ENCODE data around the gene TNNC1.

Gene TNNC1

DNA sequence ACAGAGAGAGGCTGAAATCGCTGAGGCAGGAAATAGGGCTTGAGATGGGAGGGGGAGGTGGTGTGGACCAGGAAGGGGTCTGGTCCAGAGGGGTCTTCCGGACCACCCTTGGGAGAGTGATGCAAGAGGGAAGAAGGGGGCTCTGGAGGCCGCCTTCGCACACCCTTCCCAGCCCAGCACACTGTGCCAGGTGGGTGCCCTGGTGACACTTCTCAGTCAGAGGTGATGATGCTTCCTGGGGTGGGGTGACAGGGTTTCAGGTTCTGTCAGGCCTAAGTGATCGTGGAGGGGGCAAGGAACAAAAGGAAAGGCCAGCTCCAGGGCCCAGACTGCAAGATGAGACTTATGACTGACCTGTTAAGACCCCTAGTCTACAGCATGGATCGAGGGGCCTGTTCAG lies 21.6 kb downstream of the TNNC1 start:
- no peak for DNase-seq (ENCODE audit: low read depth)

- no peak for DNase-seq (ENCODE audit: low read depth)
These were observed 22.2 kb downstream of the TNNC1 start for GRCh38 chr3:52431459-52432223.

DNA sequence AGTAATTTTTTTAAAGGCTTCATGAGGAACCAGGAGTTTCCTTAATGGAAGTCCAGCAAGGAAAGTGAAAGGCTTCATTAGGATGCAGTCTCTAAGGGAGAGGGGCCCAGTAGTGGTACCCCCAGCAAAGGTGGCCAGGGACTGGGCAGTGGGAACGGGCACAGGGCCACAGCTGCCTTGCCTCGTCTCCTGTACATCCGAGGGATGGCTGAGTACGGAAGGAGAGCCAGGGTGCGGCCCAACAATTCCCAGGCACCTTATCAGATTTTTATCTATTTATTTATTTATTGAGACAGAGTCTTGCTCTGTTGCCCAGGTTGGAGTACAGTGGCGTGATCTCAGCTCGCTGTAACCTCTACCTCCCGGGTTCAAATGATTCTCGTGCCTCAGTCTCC lies 23.4 kb downstream of the TNNC1 start:
- DNase-seq (ENCODE audit: low read depth) = no peak

GRCh38 chr3:52429779-52430415 lies 23.9 kb downstream of the TNNC1 start:
- DNase-seq (ENCODE audit: low read depth) = peak; percentile 23

- DNase-seq (ENCODE audit: low read depth) = no peak
These were observed 24.8 kb downstream of the TNNC1 start for GRCh38 chr3:52429031-52429430.

DNA sequence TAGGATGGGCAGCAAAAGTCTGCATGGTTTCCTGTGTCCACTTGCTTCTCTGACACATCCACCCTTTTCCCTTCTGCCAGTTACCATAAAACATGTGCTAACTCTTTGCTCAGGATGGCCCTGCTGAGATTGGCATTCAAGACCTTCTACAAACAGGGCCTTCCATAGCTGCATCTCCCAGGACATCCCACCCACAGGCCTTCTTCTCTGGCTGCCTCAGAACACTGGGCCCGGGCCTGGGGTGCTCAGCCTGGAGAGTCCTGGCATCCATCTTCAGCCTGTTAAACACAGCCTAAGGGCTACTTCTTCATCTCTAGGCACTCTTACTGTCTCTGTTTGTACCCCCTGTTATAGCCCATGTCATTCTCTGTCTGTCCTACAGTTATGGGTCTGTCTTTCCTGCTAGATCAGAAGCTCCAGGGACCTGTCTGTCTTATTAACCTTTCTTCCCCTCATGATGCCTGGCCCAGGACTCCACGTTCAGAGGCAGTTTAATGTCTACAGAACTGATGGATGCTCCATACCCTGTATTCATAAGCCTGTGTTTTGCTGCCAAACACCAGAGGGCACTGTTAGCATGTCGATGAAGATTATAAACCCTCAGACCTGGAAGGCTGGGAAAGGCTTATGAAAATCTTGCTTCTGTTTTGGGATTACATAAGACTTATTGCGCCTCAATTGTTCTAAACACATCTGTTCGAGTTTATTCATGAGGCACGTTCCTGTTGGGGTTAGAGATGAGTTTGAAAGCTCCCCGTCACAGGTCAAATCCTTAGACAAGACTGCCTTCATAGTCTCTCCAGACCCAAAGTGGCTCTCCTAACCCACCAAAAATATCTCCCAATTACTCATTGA lies 25.5 kb downstream of the TNNC1 start:
- DNase-seq (ENCODE audit: low read depth) = peak; percentile 79

DNA sequence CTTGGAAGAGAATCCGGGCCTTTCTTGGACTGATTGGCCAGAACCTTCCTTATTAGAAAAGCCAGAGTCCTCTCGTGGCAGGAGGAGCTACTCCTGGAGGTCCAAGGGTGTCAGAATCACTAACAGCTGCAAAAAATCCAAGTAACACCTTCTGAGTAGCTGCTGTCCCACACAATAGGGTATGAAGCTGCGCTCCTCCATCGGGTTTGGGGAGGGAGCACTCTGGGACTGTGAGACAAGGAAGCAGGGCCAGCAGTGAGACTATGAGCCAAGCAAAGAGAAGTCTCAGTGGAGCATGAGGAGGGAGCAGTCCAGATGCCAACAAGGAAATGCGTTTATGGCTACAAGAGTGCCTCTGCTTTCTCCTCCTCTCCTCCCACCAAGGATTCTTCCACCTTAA lies 30.7 kb downstream of the TNNC1 start:
- DNase-seq (ENCODE audit: low read depth) = no peak

- DNase-seq (ENCODE audit: low read depth) = no peak
These were observed 31.2 kb downstream of the TNNC1 start for GRCh38 chr3:52422669-52423068.

DNA sequence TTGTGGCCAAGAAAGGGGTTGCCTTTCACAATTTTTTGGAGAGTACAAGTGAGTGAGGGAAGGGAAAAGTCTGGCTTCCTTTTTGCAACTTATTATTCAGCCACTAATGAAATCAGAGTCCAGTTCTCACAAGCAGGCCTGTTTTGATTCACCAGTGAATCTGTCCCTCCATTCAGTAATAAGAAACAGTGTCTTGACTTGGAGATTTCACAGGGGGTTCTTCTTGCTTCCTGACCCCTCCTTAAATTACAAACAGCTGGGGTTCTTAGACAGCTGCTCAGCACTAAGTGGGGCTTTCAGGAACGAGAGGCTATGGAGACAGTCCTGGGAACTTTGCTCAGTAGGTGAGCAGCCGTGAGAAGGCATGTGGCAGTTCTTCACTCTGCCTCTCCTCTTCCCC lies 33.5 kb downstream of the TNNC1 start:
- DNase-seq (ENCODE audit: low read depth) = no peak

DNA sequence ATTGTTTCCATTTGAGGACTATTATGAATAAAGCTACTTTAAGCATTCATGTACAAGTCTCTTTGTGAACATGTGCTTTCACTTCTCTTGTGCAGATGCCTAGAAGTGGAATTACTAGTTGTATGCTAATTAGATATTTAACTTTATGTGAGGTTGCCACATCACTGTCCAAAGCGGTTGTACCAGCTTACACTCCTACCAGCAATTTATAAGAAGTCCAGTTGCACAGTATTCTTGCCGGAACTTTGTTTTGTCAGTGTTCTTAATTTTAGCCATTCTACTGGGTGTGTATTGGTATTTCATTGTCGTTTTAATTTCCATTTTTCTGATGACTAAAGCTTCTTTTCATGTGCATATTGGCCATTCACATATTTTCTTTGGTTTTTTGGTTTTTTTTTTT lies 38.0 kb downstream of the TNNC1 start:
- DNase-seq (ENCODE audit: low read depth) = no peak

DNA sequence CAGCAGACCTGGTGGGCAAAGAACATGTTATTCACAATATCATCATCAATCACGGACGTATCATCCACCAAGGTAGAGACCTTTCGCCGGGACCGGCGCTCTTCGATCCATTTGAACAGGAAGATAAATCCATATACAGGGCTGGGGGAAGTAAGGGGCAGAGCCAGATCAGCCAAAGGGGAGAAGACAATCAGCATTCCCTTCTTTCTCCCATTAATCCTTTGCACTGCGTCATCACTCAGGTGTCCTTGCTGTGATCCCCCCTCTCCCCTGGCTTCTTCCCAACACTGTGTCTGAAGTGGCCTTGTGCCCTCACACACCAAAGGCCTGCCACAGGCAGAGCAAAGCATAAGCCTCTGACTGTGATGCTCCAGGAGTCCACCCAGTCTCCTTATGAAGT lies 45.4 kb downstream of the TNNC1 start:
- no peak for DNase-seq (ENCODE audit: low read depth)

GRCh38 chr3:52407779-52408178 lies 46.1 kb downstream of the TNNC1 start:
- no peak for DNase-seq (ENCODE audit: low read depth)

DNA sequence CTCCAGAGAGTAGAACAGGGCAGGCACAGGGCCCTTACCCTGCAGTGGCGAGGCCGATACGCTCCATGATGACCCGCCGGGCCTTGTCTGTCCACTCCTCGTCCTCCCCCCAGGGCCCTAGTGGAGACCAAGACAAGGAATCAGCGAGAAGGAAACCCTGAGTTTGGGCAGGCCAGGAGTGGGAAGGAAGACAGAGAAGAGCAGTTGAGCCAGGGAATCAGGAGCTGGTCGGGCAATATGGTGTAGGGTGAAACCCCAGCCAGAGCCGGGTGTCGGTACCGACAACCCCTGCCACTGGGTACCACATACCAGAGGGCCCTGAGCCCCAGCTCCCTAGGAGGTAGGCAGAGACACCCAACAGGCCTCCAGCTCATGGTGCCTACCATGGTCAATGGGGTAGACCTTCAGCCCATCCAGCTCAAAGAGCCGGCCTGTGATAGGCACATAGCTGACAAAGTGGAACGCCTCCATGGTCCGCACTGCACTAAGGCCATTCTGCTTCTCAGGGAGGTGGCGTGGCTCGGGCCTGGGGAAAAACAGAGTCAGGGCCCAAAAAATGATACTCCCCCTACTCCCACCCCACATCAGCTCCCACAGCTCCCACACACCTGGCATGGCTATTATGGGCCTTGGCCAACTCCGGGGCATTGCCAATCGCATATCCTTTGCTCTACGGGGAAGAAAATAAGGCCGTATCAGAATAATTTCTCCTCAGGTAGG lies 46.9 kb downstream of the TNNC1 start:
- no peak for DNase-seq (ENCODE audit: low read depth)

GRCh38 chr3:52406231-52406661 lies 47.6 kb downstream of the TNNC1 start:
- DNase-seq (ENCODE audit: low read depth) = no peak

DNA sequence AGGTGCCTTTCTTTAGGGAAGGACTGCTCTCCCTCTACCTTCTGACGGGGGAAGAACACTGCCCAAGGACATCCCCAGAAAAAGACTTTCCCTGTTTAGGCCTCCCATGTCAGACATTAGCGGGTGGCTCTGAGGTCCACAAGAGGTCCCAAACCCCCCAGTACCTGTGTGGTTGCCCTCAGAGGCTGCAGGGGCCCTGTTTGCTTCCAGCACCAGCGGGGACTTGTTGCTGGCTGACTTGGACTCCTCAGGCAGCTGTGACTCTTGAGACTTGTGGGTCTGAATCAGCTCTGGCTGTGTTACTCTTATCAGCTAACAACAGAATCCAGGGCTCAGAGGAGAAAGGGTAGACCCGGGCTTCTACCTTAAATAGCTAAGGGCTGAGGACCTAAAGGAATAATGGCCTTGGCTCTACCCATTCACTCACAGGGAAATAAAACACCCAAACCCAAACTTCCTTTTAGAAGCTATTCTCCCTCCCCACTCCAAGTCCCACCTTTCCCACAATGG lies 48.2 kb downstream of the TNNC1 start:
- DNase-seq (ENCODE audit: low read depth) = no peak

GRCh38 chr3:52405066-52405465 lies 48.8 kb downstream of the TNNC1 start:
- DNase-seq (ENCODE audit: low read depth) = no peak

GRCh38 chr3:52404391-52404790 lies 49.5 kb downstream of the TNNC1 start:
- no peak for DNase-seq (ENCODE audit: low read depth)

- DNase-seq (ENCODE audit: low read depth) = no peak
These were observed 49.9 kb downstream of the TNNC1 start for GRCh38 chr3:52403955-52404354.

- no peak for DNase-seq (ENCODE audit: low read depth)
These were observed 50.5 kb downstream of the TNNC1 start for GRCh38 chr3:52403271-52403841.

DNA sequence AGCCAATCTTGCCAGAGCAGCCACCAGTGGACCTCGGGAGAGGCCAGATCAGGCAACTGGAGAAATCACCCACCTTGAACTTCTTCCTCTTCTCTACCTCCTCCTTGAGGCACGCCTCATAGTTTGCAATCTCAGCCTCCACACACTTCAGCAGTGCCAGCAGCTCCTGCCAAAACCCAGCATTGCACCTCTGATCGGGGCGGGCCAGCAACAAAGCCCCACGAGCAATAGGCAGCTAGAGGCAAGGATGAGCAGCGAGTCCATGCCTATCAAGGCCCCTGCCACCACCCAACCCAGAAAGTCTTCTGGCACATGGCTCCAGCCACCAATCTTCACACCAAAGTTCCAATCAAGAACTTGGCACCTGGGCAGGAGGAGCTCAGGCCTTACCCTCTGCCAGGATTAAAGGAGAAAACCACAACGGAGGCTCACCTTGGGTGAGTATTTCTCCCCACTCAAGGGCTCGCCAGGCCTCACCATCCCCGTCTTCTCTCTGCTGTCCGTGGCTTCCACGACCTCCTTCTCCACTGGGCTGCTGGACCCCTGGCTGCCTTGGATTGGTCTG lies 51.1 kb downstream of the TNNC1 start:
- DNase-seq (ENCODE audit: low read depth) = no peak

- DNase-seq (ENCODE audit: low read depth) = no peak
These were observed 51.7 kb downstream of the TNNC1 start for GRCh38 chr3:52402101-52402521.

All from iris pigment epithelial cell (primary cell).